Activated CD8-positive, alpha-beta memory T cell treated with anti-CD3 and anti-CD28 coated beads, Interleukin-2, amount 50 U/mL, for 48 hours (primary cell): ENCODE measurements around the gene PMEL.
A peak's percentile ranks its signal among the peaks of the same experiment; 100 is the strongest.
"Not testable (repeated sequence)": the region's sequence is repeated elsewhere in the genome, so short reads cannot be mapped to it uniquely, and the experiment has no call there.

ENCODE experiments used
- DNase-seq: peaks from one replicate; pipeline ENCODE4 v3.0.0-alpha.2; 2020

The PMEL gene

GRCh38 chr12:55965941-55966407, at the start of gene PMEL:
PMEL (minus strand) TSS chr12:55966042; CDS start chr12:55966011, 31 bp downstream.
- DNase-seq = no peak

GRCh38 chr12:56014205-56014604, 48.4 kb upstream of the PMEL start:
- no peak for DNase-seq

GRCh38 chr12:56013482-56013881, 47.6 kb upstream of the PMEL start:
- DNase-seq = no peak

GRCh38 chr12:56011509-56012090, 45.8 kb upstream of the PMEL start:
- no peak for DNase-seq

GRCh38 chr12:56010111-56010570, 44.3 kb upstream of the PMEL start:
- DNase-seq = no peak

GRCh38 chr12:56007564-56008559, 42.0 kb upstream of the PMEL start:
- DNase-seq = peak; percentile 83

GRCh38 chr12:56004211-56004610, 38.4 kb upstream of the PMEL start:
- no peak for DNase-seq

GRCh38 chr12:56003376-56003775, 37.5 kb upstream of the PMEL start:
- DNase-seq = not testable (repeated sequence)

- DNase-seq = no peak
Measured at GRCh38 chr12:56001487-56002100, 35.8 kb upstream of the PMEL start.

- DNase-seq = not testable (repeated sequence)
Measured at GRCh38 chr12:55999999-56000540, 34.2 kb upstream of the PMEL start.

- DNase-seq = not testable (repeated sequence)
Measured at GRCh38 chr12:55999522-55999921, 33.7 kb upstream of the PMEL start.

- no peak for DNase-seq
Measured at GRCh38 chr12:55997535-55997859, 31.7 kb upstream of the PMEL start.

GRCh38 chr12:55996715-55997534, 31.1 kb upstream of the PMEL start, which contains the start of gene SUOX:
SUOX (plus strand) TSS chr12:55997276; CDS start chr12:56002222, 4,946 bp downstream.
- peak; percentile 67 for DNase-seq

GRCh38 chr12:55996201-55996714, 30.4 kb upstream of the PMEL start:
- peak; percentile 71 for DNase-seq

- DNase-seq = no peak
Measured at GRCh38 chr12:55995366-55995765, 29.5 kb upstream of the PMEL start.

GRCh38 chr12:55993230-55993853, 27.5 kb upstream of the PMEL start:
- DNase-seq = no peak

GRCh38 chr12:55991110-55991509, 25.3 kb upstream of the PMEL start:
- no peak for DNase-seq

- not testable (repeated sequence) for DNase-seq
Measured at GRCh38 chr12:55985976-55986375, 20.1 kb upstream of the PMEL start.

- no peak for DNase-seq
Measured at GRCh38 chr12:55985341-55985740, 19.5 kb upstream of the PMEL start.

- no peak for DNase-seq
Measured at GRCh38 chr12:55984861-55985260, 19.0 kb upstream of the PMEL start.

GRCh38 chr12:55983232-55983842, 17.5 kb upstream of the PMEL start:
- DNase-seq = no peak
